Coronary artery (tissue), 2 donors: ENCODE results near the gene JDP2.

Source experiments
- DNase-seq: peaks from one replicate; pipeline ENCODE4 v3.0.0-alpha.2; 2017; ENCODE audit warnings: low spot score
- H3K27ac ChIP-seq, 2 donors: fragments of 200-600 bp; sonication (generic); one replicate each; pipeline ENCODE4 v1.5.1; 2016 to 2019
- H3K4me3 ChIP-seq: fragments of 200-600 bp; sonication (generic); 2 replicates; pipeline ENCODE4 v1.5.1; 2016; ENCODE audit warnings: mild to moderate bottlenecking, moderate library complexity
- TF ChIP-seq, protein P1 (sequence below): fragments of 200-600 bp; sonication (generic); IDR thresholded peaks from one replicate; pipeline ENCODE4 v1.5.1; 2019; ENCODE audit warnings: antibody characterized with exemption

The JDP2 gene

GRCh38 chr14:75448209-75448608 lies 20.4 kb downstream of the JDP2 start:
- Histone ChIP-seq H3K27ac (no peak overlapping the region), H3K4me3 (no peak overlapping the region)
- DNase-seq: no peak
- TF ChIP-seq, protein P1, sequence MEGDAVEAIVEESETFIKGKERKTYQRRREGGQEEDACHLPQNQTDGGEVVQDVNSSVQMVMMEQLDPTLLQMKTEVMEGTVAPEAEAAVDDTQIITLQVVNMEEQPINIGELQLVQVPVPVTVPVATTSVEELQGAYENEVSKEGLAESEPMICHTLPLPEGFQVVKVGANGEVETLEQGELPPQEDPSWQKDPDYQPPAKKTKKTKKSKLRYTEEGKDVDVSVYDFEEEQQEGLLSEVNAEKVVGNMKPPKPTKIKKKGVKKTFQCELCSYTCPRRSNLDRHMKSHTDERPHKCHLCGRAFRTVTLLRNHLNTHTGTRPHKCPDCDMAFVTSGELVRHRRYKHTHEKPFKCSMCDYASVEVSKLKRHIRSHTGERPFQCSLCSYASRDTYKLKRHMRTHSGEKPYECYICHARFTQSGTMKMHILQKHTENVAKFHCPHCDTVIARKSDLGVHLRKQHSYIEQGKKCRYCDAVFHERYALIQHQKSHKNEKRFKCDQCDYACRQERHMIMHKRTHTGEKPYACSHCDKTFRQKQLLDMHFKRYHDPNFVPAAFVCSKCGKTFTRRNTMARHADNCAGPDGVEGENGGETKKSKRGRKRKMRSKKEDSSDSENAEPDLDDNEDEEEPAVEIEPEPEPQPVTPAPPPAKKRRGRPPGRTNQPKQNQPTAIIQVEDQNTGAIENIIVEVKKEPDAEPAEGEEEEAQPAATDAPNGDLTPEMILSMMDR: no peak

- no peak for DNase-seq
- H3K27ac ChIP-seq: peak overlapping the region in 1 of 2 donors; percentile 23
- H3K4me3 ChIP-seq: no peak overlapping the region
- TF ChIP-seq, protein P1: no peak
Measured at GRCh38 chr14:75449036-75449435, 21.2 kb downstream of the JDP2 start.

DNA sequence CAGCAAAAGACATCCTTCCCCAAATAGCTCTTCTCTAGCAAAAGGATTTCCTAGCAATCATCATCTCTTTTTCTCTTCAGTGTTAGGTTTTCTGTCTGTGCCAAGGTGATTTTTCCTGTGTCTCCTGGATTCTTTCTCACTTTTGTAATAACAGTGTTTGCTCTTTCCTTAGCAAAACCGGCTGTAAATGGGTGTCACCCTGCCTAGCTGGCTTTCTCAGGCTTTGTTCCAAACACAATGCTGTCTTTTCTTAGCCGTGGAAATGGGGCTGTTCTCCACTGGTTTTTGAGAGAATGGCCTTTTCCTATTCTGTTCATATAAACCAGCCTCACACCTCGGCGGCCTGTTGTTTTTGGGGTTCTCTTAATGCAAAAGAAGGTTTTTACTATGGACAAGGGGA lies 21.9 kb downstream of the JDP2 start:
- peak overlapping the region in 1 of 2 donors; percentile 23 for H3K27ac ChIP-seq
- H3K4me3 ChIP-seq: no peak overlapping the region
- DNase-seq: no peak
- TF ChIP-seq, protein P1: no peak

GRCh38 chr14:75450381-75451276 lies 22.8 kb downstream of the JDP2 start:
- peak overlapping the region; percentile 23 to 57 for H3K27ac ChIP-seq
- no peak overlapping the region for H3K4me3 ChIP-seq
- TF ChIP-seq, protein P1: no peak
- no peak for DNase-seq

DNA sequence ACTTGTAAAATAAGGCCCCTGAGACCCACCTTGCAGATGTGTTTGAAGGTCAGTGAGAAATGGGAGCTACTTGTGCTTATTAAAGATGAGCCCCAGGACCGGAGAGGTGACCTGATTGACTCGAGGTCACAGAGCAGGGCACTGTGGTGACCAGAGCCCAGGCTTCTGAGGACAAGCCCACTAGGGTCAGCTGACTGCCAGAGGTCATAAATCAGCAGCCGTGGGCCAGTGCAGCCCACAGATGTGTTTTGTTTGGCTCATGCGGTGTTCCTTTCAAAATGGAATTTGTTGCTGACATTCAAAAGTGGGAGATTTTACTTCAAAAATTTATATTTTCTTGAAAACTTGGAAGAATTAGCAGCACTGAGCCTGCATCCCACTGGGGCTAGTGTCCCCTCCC lies 24.5 kb downstream of the JDP2 start:
- H3K27ac ChIP-seq: peak overlapping the region; percentile 78 to 88
- TF ChIP-seq, protein P1: no peak
- no peak overlapping the region for H3K4me3 ChIP-seq
- DNase-seq: no peak

DNA sequence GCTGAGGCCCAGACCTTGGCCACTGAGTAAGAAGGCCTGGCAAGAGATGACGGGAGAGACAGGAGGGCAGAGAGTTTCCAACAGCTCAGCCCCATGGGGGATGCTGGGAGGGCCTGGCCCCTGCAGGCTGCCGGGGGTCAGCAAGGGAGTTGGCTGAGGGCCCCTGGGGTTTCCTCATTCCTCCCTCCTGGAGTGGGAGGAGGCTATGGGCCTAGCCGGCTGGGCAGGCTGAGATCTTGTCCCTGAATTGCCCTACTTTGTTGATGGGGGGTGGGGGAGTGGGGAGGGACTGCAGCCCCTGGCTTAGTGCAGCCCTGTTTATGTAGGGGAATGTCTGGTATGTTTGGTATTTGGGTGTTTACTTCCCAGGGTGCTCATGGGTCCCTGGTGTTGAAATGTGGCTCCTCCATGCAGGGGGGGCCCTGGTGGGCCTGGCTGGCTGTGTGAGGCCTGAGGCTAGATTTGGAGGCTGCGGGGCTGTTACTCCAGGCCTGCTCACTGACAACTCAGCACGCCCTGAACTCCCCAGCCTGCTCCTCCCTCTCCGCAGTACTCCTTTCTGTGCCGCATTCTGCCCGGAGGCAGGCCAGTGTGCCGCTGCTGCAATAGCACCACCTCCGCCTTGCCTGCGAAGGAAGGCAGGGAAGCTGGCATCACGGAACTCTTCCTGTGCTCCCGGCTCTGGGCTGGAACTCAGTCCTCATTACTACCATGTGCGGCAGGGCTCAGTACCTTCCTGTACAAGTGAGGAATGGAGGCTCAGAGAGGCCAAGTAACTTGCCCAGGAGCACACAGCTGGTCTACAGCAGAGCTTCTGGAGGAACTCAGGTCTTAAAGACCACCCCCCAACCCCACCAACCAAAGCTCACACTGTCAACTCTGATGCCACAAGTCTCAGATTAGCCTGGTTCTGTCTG lies 25.3 kb downstream of the JDP2 start:
- peak overlapping the region; percentile 36 for H3K4me3 ChIP-seq
- DNase-seq: peak; percentile 90
- H3K27ac ChIP-seq: peak overlapping the region; percentile 78 to 88
- TF ChIP-seq, protein P1: no peak
